Breast epithelium (tissue), 3 donors: ENCODE data around the gene SRRM5.

ENCODE experiments used
- POLR2A ChIP-seq: fragments of 450-650 bp; IDR thresholded peaks from one replicate; pipeline ENCODE4 v1.6.1; 2016; ENCODE audit warnings: antibody characterized with exemption, mild to moderate bottlenecking, moderate library complexity
- POLR2AphosphoS5 ChIP-seq, 3 donors: sonication (generic); formaldehyde crosslinking; IDR thresholded peaks; one replicate each; pipeline ENCODE4 v1.6.1; 2017; ENCODE audit warnings: antibody characterized with exemption in 3 of 3
- TF ChIP-seq, protein P1 (sequence below), 3 donors: fragments of 450-650 bp; IDR thresholded peaks; one replicate each; pipeline ENCODE4 v1.5.1; 2016 to 2017; ENCODE audit warnings: antibody characterized with exemption in 3 of 3, mild to moderate bottlenecking in 3 of 3, moderate library complexity in 3 of 3

DNA sequence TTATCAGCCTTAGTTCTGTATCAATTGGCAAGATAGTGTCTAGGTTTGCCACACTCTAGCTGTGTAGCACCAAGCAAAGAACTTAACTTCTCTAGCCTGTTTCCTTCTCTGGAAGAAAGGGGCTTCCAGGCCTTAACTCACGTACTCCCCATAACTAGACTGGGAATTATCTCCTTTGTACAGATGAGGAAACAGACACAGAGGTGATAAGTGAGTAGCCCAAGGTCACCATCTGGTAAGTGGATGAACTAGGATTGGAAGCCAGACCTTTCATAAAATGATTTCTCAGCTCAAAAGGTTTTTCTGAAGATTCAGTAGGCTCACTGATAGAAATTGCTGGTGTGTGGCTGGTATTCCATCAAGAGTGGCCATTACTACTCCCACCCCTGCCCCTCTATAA is 4.4 kb downstream of the SRRM5 start:
- no peak for TF ChIP-seq POLR2A
- TF ChIP-seq, protein P1, sequence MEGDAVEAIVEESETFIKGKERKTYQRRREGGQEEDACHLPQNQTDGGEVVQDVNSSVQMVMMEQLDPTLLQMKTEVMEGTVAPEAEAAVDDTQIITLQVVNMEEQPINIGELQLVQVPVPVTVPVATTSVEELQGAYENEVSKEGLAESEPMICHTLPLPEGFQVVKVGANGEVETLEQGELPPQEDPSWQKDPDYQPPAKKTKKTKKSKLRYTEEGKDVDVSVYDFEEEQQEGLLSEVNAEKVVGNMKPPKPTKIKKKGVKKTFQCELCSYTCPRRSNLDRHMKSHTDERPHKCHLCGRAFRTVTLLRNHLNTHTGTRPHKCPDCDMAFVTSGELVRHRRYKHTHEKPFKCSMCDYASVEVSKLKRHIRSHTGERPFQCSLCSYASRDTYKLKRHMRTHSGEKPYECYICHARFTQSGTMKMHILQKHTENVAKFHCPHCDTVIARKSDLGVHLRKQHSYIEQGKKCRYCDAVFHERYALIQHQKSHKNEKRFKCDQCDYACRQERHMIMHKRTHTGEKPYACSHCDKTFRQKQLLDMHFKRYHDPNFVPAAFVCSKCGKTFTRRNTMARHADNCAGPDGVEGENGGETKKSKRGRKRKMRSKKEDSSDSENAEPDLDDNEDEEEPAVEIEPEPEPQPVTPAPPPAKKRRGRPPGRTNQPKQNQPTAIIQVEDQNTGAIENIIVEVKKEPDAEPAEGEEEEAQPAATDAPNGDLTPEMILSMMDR (IDR thresholded peaks at IDR 0.05), result no peak
- no peak for TF ChIP-seq POLR2AphosphoS5 (IDR thresholded peaks at IDR 0.05)
